Adrenal gland (tissue), 12 donors: Measurements from ENCODE around the gene RAD51B. TPM values are rescaled to one million over a fixed set of nuclear protein-coding genes. Genes with fewer than 3 reads are reported as not detected.

Experiments used
- DNase-seq, 7 donors: peaks; one replicate each; pipeline ENCODE4 v3.0.0-alpha.2; 2019 to 2020
- H3K27ac ChIP-seq, 5 donors: fragments of 200-600 bp; sonication (generic) in 4 of 5; 1 replicate in 3 of 5; 2 replicates in 2 of 5; pipeline versions ENCODE4 v1.5.1 to v1.8.0; 2016 to 2020; ENCODE audit warnings: mild to moderate bottlenecking in 1 of 5
- H3K27me3 ChIP-seq: fragments of 200-600 bp; 2 replicates; pipeline ENCODE4 v1.8.0; 2021
- H3K36me3 ChIP-seq, 2 donors: fragments of 200-600 bp; replicated peaks in 1 of 2; 1 replicate in 1 of 2; 2 replicates in 1 of 2; pipeline versions ENCODE4 v1.5.1 to v1.8.0; 2018 to 2022
- H3K4me1 ChIP-seq, 2 donors: fragments of 200-600 bp; replicated peaks in 1 of 2; 1 replicate in 1 of 2; 2 replicates in 1 of 2; pipeline versions ENCODE4 v1.5.1 to v1.8.0; 2018 to 2021
- H3K4me3 ChIP-seq, 4 donors: fragments of 200-600 bp; sonication (generic) in 3 of 4; one replicate each; pipeline ENCODE4 v1.5.1; 2016 to 2018
- H3K9me3 ChIP-seq, 3 donors: fragments of 200-600 bp; sonication (generic) in 1 of 3; replicated peaks in 1 of 3; 1 replicate in 2 of 3; 2 replicates in 1 of 3; pipeline versions ENCODE4 v1.5.1 to v1.8.0; 2016 to 2021
- CTCF ChIP-seq, 6 experiments: fragments of 450-650 bp in 4 of 6; fragments of 200-600 bp in 2 of 6; sonication (generic) in 1 of 6; IDR thresholded peaks; 1 replicate in 5 of 6; 2 replicates in 1 of 6; pipeline versions ENCODE4 v1.5.1 to v1.8.0; 2016 to 2021; ENCODE audit warnings: antibody characterized with exemption in 6 of 6, mild to moderate bottlenecking in 2 of 6, moderate library complexity in 1 of 6
- POLR2A ChIP-seq, 2 donors: fragments of 450-650 bp; IDR thresholded peaks; one replicate each; pipeline ENCODE4 v1.6.1; 2017; ENCODE audit warnings: antibody characterized with exemption in 2 of 2, mild to moderate bottlenecking in 2 of 2, moderate library complexity in 1 of 2
- WGBS, 4 donors: extraction: QIAGEN DNeasy Blood & Tissue Kit in 2 of 4; methylation state at CpG; one replicate each; pipeline versions ENCODE4 v1.1.5 to v1.1.7; 2013 to 2017; 5-methylcytosine and 5-hydroxymethylcytosine counted together
- intact Hi-C, 2 donors: fragments of 100-400 bp; cut with DNase I; formaldehyde crosslinking; loops; one replicate each; pipeline versions ENCODE4 v1.14.1 to v1.15.0; 2022 to 2023
- polyA plus RNA-seq, 3 donors: library from polyadenylated mRNA; stranded (reverse); fragments of 200-250 nt in 2 of 3; fragments of 350-450 nt in 1 of 3; fragmentation: Illumina TruSeq in 1 of 3; extraction: RNeasy Lipid Tissue Mini Kit (QIAGEN cat#74804) in 1 of 3; gene quantifications; one replicate each; pipeline ENCODE4 v1.2.3, GENCODE V29; 2013 to 2014
- total RNA-seq, 9 donors: library from RNA; depleted of rRNA in 4 of 9; stranded (reverse); fragments of >200 nt in 4 of 9; fragments of 120-200 nt in 1 of 9; fragmentation: NEBNext Ultra II Directional in 1 of 9; extraction: Animal tissue kit (Norgen Biotek cat#: 25700) in 1 of 9; gene quantifications; one replicate each; pipeline versions ENCODE4 v1.1.0 to v1.2.4, GENCODE V29; 2013 to 2023
- donor health status: healthy with polysubstance abuse.
- donor health status: Bipolar disorder and iron deficiency.
- donor health status: DM: yes; HTN: yes; CAD: no.
- donor health status: DM: no; HTN: no; CAD: no.
- donor health status: DM: no; HTN: no; CAD: no.
- donor health status: DM: yes; HTN: yes; CAD: no.

RAD51B gene
- total and polyA plus RNA-seq, 12 donors = 2.3 to 24.6 (median 12.4) TPM

- WGBS, 4 donors = 27 to 65% (median 49%) methylated on average over 5 to 6 of the region's 6 CpGs
- H3K27ac ChIP-seq = peak overlapping the region in 2 of 5 donors; percentile 60 to 83
- no peaks in the 10 kb centered on the region for H3K9me3 ChIP-seq
- H3K27me3 ChIP-seq = no peaks in the 10 kb centered on the region
- DNase-seq = peak; percentile 51 to 87 (median 75)
- peaks cover 24 to 74% of the 10 kb centered on the region in 2 donors for H3K4me1 ChIP-seq
- intact Hi-C loops = loop anchor here in 1 of 2 donors (10.0 kb wide), 1 partner anchor 387 kb away; no protein-coding TSS in a partner anchor
- no peak overlapping the region for H3K4me3 ChIP-seq
- TF ChIP-seq CTCF (IDR thresholded peaks at IDR 0.05) = peak in 2 of 6 experiments; percentile 10 to 11
- TF ChIP-seq POLR2A (IDR thresholded peaks at IDR 0.05) = no peak
- no peaks in the 10 kb centered on the region for H3K36me3 ChIP-seq
Observed at GRCh38 chr14:68397371-68397811, 577.8 kb downstream of the RAD51B start.

GRCh38 chr14:68397822-68398221, 578.2 kb downstream of the RAD51B start:
- 56 to 74% (median 70%) methylated on average over 5 to 6 of the region's 6 CpGs for WGBS, 4 donors
- peak overlapping the region in 3 of 5 donors; percentile 23 to 83 (median 60) for H3K27ac ChIP-seq
- peaks cover 28 to 74% of the 10 kb centered on the region in 2 donors for H3K4me1 ChIP-seq
- TF ChIP-seq CTCF (IDR thresholded peaks at IDR 0.05) (no peak), POLR2A (IDR thresholded peaks at IDR 0.05) (no peak)
- H3K27me3 ChIP-seq = no peaks in the 10 kb centered on the region
- no peak overlapping the region for H3K4me3 ChIP-seq
- H3K36me3 ChIP-seq = no peaks in the 10 kb centered on the region
- intact Hi-C loops = loop anchor here in 1 of 2 donors (10.0 kb wide), 1 partner anchor 387 kb away; no protein-coding TSS in a partner anchor
- H3K9me3 ChIP-seq = no peaks in the 10 kb centered on the region
- no peak for DNase-seq

GRCh38 chr14:68398370-68398769, 578.8 kb downstream of the RAD51B start:
- peak overlapping the region in 3 of 5 donors; percentile 23 to 83 (median 60) for H3K27ac ChIP-seq
- H3K36me3 ChIP-seq = no peaks in the 10 kb centered on the region
- H3K4me3 ChIP-seq = no peak overlapping the region
- no peak for DNase-seq
- H3K27me3 ChIP-seq = no peaks in the 10 kb centered on the region
- 90 to 97% (median 91%) methylated on average over 2 of the region's 2 CpGs for WGBS, 4 donors
- no peak for TF ChIP-seq POLR2A (IDR thresholded peaks at IDR 0.05)
- no peak for TF ChIP-seq CTCF (IDR thresholded peaks at IDR 0.05)
- no peaks in the 10 kb centered on the region for H3K9me3 ChIP-seq
- H3K4me1 ChIP-seq = peaks cover 28 to 75% of the 10 kb centered on the region in 2 donors
- intact Hi-C loops = loop anchor here in 1 of 2 donors (10.0 kb wide), 1 partner anchor 386 kb away; no protein-coding TSS in a partner anchor

- WGBS, 4 donors = 86 to 96% (median 95%) methylated on average over 2 of the region's 2 CpGs
- no peak for DNase-seq
- Histone ChIP-seq H3K9me3 (no peaks in the 10 kb centered on the region), H3K27ac (peak overlapping the region in 1 of 5 donors; percentile 63), H3K4me1 (peaks cover 28 to 68% of the 10 kb centered on the region in 2 donors), H3K4me3 (no peak overlapping the region), H3K27me3 (no peaks in the 10 kb centered on the region), H3K36me3 (no peaks in the 10 kb centered on the region)
- TF ChIP-seq CTCF (IDR thresholded peaks at IDR 0.05) (no peak), POLR2A (IDR thresholded peaks at IDR 0.05) (no peak)
- intact Hi-C loops = loop anchor here in 1 of 2 donors (10.0 kb wide), 1 partner anchor 385 kb away; no protein-coding TSS in a partner anchor
Observed at GRCh38 chr14:68399971-68400370, 580.4 kb downstream of the RAD51B start.
